ENCODE measurements around the gene RNF115.

GRCh38 chr1:145827966-145828365 lies 4.1 kb upstream of the RNF115 start:
- TF ChIP-seq REST (IDR thresholded peaks at IDR 0.05), result no peak
- no peak for TF ChIP-seq CTCF (IDR thresholded peaks at IDR 0.05)
- no peak for TF ChIP-seq HES2 (IDR thresholded peaks at IDR 0.05)
- TF ChIP-seq POLR2A (IDR thresholded peaks at IDR 0.05; ENCODE audit: low read length), result no peak
- TF ChIP-seq MYC (IDR thresholded peaks at IDR 0.05; ENCODE audit: borderline replicate concordance, low read length), result no peak
- no peak for TF ChIP-seq CEBPB (IDR thresholded peaks at IDR 0.05)
- no peak for TF ChIP-seq PBX3 (IDR thresholded peaks at IDR 0.05)
- no peak for TF ChIP-seq PHF8 (IDR thresholded peaks at IDR 0.05; ENCODE audit: borderline replicate concordance, low read depth)
- no peak for TF ChIP-seq BHLHE40 (IDR thresholded peaks at IDR 0.05; ENCODE audit: low read depth, low read length)
- TF ChIP-seq MAX (IDR thresholded peaks at IDR 0.05), result no peak
- no peak for TF ChIP-seq HDAC2 (IDR thresholded peaks at IDR 0.05)
- no peak for TF ChIP-seq EP300 (IDR thresholded peaks at IDR 0.05)
- no peak for TF ChIP-seq ZFP36 (IDR thresholded peaks at IDR 0.05; ENCODE audit: borderline replicate concordance, partially characterized antibody)

All from A549 (cell line).